GM12891 (cell line): ENCODE results near the gene KLHL5. TPM values are rescaled to one million over a fixed set of nuclear protein-coding genes. Genes with fewer than 3 reads are reported as not detected.
A peak's percentile ranks its signal among the peaks of the same experiment; 100 is the strongest.

ENCODE experiments used
- DNase-seq: peaks from one replicate; pipeline ENCODE4 v3.0.0; 2011; ENCODE audit warnings: low spot score; ENCODE audit not compliant: insufficient read length
- FAIRE-seq: peaks from 2 replicates; lab custom pipeline; 2011; peaks lifted over from hg19 to GRCh38; lab: Jason Lieb, UNC
- PAX5 ChIP-seq: IDR thresholded peaks from 2 replicates; pipeline ENCODE4 v1.6.1; 2011; ENCODE audit warnings: low read length, moderate library complexity, mild to moderate bottlenecking; ENCODE audit not compliant: insufficient read depth, severe bottlenecking
- POLR2A ChIP-seq: IDR thresholded peaks from 2 replicates; pipeline ENCODE4 v1.6.1; 2011; ENCODE audit warnings: low read depth, low read length, control low read depth
- POLR2AphosphoS5 ChIP-seq: IDR thresholded peaks from 2 replicates; pipeline ENCODE4 v1.6.1; 2011; ENCODE audit warnings: low read depth, low read length, control low read depth
- POU2F2 ChIP-seq: IDR thresholded peaks from 2 replicates; pipeline ENCODE4 v1.6.1; 2011; ENCODE audit warnings: low read depth, mild to moderate bottlenecking, control low read depth, low read length, moderate library complexity
- SPI1 ChIP-seq: IDR thresholded peaks from 2 replicates; pipeline ENCODE4 v1.6.1; 2011; ENCODE audit warnings: low read depth, low read length, control low read depth
- TAF1 ChIP-seq: IDR thresholded peaks from 2 replicates; pipeline ENCODE4 v1.6.1; 2011; ENCODE audit warnings: low read depth, low read length, control low read depth
- polyA plus RNA-seq: library from polyadenylated mRNA; unstranded; fragments of >200 nt; gene quantifications from one replicate; pipeline ENCODE4 v1.2.1, GENCODE V29; 2012; ENCODE audit warnings: low read depth, missing spikeins, inconsistent platforms; ENCODE audit not compliant: missing spikeins

KLHL5 gene, protein sequence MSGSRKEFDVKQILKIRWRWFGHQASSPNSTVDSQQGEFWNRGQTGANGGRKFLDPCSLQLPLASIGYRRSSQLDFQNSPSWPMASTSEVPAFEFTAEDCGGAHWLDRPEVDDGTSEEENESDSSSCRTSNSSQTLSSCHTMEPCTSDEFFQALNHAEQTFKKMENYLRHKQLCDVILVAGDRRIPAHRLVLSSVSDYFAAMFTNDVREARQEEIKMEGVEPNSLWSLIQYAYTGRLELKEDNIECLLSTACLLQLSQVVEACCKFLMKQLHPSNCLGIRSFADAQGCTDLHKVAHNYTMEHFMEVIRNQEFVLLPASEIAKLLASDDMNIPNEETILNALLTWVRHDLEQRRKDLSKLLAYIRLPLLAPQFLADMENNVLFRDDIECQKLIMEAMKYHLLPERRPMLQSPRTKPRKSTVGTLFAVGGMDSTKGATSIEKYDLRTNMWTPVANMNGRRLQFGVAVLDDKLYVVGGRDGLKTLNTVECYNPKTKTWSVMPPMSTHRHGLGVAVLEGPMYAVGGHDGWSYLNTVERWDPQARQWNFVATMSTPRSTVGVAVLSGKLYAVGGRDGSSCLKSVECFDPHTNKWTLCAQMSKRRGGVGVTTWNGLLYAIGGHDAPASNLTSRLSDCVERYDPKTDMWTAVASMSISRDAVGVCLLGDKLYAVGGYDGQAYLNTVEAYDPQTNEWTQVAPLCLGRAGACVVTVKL
- polyA plus RNA-seq, result 4.3 TPM

DNA sequence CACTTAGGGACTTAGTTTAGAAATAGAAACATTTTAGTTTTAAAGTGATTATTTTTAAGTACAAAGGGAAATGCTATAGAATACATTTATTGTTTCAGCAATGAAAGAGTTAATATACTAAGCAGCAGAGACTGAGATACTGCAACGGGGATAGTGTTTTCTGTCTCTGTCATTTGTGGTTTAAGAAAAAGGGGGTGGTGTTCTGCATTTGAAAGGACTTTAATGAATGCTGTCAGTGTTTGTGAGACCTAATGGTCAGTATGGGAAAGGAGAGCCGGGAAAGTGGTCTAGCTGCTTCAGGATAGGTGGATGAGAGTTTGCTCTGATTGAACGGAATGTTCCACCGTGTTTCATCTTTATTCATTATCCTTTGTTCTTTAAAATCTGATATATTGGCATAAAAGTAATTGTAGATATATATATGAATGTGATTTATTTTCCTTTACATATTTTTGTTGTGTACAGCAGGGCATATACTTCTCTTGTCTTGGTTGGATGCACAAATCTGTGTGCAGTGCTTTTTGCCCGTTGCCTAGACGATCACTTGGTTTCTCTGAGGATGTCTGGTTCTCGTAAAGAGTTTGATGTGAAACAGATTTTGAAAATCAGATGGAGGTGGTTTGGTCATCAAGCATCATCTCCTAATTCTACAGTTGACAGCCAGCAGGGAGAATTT lies at the start of gene KLHL5:
Gene KLHL5, plus strand, starts transcription at position 139 of the 676 bp plus-strand sequence. Its CDS starts 421 bp downstream, at position 560.
- FAIRE-seq (no peak), DNase-seq (no peak)
- TF ChIP-seq PAX5 (no peak), SPI1 (no peak), TAF1 (no peak)

DNA sequence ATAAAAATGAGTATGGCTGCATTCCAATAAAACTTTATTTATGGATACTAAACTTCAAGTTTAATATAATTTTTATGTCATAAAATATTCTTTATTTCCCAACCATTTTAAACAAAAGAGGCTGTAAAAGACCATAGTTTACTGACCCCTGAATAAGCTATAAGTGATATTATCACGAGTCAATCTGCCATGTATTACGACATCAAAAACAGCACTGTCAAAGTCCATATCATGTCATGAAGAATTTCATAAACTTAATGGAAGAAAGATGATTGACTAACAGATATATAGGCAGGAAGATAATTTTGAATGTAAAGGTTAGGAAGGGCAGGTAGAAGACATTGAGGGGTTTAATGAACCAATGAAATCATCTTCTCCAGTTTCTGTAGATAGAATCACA lies 48.0 kb upstream of the KLHL5 start:
- FAIRE-seq, result no peak
- no peak for DNase-seq
- no peak for TF ChIP-seq SPI1

DNA sequence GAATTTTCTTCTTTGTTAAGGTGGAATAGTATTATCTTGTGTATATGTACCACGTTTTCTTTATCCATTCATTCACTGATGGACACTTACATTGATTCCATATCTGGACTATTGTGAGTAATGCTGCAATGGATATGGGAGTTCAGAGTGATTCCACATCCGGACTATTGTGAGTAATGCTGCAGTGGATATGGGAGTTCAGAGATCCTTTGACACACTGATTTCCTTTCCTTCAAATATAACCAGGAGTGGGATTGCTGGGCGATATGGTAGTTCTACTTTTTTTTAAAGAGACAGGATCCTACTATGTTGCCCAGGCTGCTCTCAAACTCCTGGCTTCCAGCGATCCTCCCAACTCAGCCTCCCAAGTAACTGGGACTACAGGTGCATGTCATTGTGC lies 41.9 kb upstream of the KLHL5 start:
- DNase-seq, result no peak
- TF ChIP-seq PAX5 (no peak), SPI1 (no peak), POLR2AphosphoS5 (no peak), POLR2A (no peak), TAF1 (no peak), POU2F2 (no peak)
- FAIRE-seq, result peak; percentile 26

DNA sequence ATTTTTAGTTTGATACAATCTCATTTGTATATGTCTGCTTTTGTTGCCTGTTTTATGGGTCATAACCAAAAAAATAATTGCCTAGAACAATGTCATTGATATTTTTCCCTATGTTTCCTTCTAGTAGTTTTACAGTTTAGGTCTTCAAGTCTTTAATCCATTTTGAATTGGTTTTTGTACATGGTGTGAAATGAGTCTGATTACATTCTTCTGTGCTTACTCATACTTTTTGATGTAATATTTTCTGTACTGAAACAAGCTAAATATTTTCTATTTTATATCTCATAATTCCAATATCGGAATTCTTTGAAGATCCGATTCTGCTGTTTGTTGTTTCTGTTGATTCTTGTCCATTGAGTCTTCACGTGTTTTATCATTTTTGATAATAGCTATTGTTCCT lies 40.4 kb upstream of the KLHL5 start:
- FAIRE-seq, result no peak
- no peak for TF ChIP-seq POLR2A
- TF ChIP-seq POLR2AphosphoS5, result no peak
- no peak for TF ChIP-seq SPI1
- TF ChIP-seq TAF1, result no peak
- no peak for TF ChIP-seq PAX5
- no peak for TF ChIP-seq POU2F2

DNA sequence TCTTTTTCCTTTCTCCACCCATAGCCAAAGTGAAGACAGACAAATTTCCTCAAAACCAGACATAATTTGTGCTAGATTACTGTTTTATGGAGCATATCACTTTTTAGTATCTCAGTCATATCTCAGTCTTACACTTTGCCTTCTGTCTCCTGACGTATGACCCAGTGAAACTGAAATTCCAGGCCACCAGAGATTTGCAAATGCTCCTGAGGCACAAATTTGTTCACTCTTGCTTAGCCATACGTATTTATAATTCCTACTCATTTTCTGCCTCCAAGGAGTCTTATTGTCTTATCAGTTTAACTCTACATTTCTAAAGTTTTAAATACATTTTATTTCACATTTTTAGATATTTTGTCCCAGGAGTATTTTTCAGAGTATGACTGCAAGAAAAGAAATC lies 39.8 kb upstream of the KLHL5 start:
- FAIRE-seq (no peak), DNase-seq (no peak)
- TF ChIP-seq TAF1 (no peak), PAX5 (no peak), POLR2A (no peak), POU2F2 (no peak), POLR2AphosphoS5 (no peak), SPI1 (no peak)

More for the DNA sequence above, 40.4 kb upstream of the KLHL5 start:
- no peak for DNase-seq

DNA sequence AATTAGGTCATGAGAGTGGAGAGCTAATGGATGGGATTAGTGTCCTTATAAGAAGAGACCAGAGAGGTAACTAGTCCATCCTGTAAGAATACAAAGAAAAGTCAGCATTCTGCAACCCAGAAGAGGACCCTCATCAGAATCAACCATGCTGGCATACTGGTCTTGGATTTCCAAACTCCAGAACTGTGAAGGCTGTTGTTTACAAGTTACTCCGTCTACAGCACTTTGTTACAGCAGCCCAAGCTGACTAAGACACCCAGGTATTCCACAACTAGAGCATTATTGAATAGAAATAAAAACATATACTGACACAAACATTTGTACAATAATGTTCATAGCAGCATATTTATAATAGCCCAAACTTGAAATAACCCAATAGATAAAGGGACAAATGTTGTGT lies 39.0 kb upstream of the KLHL5 start:
- FAIRE-seq, result no peak
- no peak for TF ChIP-seq SPI1
- no peak for TF ChIP-seq TAF1
- TF ChIP-seq POLR2AphosphoS5, result no peak
- TF ChIP-seq POLR2A, result no peak
- TF ChIP-seq POU2F2, result no peak
- no peak for TF ChIP-seq PAX5
- DNase-seq, result no peak

DNA sequence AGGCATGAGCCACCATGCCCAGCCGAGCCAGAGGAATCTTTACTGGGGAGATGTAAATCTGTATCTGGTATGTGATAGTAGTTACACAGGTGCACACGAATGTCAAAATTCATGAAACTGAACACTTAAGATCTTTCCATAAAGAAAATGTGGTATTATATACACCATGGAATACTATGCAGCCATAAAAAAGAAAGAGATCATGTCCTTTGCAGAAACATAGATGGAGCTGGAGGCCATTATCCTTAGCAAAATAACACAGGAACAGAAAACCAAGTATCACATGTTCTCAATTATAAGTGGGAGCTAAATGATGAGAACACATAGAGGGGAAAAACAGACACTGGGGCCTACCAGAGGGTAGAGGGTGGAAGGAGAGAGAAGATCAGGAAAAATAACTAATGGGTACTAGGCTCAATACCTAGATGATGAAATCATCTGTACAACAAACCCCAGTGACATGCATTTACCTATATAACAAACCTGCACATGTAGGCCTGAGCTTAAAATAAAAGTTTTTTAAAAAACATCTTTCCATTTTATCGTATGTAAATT lies 37.6 kb upstream of the KLHL5 start:
- no peak for TF ChIP-seq POU2F2
- TF ChIP-seq SPI1, result no peak
- no peak for TF ChIP-seq PAX5
- no peak for TF ChIP-seq TAF1
- TF ChIP-seq POLR2AphosphoS5, result no peak
- no peak for TF ChIP-seq POLR2A
- FAIRE-seq, result no peak
- DNase-seq, result no peak

DNA sequence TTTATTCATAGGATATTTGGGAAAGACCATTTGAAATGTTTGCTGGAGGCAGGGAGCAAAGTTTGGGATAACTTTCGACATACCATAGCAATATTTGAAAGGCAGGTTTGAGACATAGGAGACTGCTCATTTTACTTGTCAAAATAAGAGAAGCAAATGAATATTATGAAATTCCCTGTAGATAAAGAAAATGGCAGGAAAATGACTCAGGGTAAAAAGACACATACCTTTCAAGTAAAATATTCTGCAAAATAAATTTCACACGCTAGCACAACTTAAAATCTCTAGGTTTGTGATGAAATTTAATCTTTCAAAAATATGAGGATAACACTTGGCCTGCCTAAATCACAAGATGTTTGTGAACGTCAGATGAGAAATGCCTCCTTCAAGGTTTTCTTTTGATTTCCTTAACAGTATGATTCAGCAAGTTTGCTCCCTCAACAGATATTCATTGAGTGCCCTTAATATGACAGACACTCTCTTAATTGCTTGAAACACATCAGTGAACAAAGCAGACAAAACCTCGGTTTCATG lies 36.4 kb upstream of the KLHL5 start:
- DNase-seq, result no peak
- no peak for FAIRE-seq
- TF ChIP-seq TAF1, result no peak
- no peak for TF ChIP-seq PAX5
- no peak for TF ChIP-seq POLR2AphosphoS5
- no peak for TF ChIP-seq POU2F2
- no peak for TF ChIP-seq SPI1
- no peak for TF ChIP-seq POLR2A

DNA sequence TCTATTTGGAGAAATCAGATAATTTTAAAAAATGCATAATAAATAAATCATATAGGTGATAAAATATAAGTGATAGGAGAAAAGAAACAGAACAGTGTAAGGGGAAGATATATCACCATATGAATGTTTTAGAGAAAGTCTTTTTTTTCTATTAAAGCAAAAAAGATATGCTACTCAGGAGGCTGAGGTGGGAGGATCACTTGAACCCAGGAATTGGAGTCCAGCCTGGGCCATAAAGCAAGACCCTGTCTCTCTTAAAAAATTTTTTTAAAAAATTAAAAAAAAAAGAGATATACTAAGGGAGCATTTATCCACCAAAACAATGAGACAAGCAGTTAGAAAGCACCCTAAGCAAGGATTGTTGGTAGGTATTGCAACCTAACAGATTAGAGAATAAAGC lies 35.9 kb upstream of the KLHL5 start:
- TF ChIP-seq SPI1, result no peak
- no peak for TF ChIP-seq POU2F2
- TF ChIP-seq TAF1, result no peak
- TF ChIP-seq POLR2A, result no peak
- no peak for TF ChIP-seq PAX5
- no peak for TF ChIP-seq POLR2AphosphoS5

DNA sequence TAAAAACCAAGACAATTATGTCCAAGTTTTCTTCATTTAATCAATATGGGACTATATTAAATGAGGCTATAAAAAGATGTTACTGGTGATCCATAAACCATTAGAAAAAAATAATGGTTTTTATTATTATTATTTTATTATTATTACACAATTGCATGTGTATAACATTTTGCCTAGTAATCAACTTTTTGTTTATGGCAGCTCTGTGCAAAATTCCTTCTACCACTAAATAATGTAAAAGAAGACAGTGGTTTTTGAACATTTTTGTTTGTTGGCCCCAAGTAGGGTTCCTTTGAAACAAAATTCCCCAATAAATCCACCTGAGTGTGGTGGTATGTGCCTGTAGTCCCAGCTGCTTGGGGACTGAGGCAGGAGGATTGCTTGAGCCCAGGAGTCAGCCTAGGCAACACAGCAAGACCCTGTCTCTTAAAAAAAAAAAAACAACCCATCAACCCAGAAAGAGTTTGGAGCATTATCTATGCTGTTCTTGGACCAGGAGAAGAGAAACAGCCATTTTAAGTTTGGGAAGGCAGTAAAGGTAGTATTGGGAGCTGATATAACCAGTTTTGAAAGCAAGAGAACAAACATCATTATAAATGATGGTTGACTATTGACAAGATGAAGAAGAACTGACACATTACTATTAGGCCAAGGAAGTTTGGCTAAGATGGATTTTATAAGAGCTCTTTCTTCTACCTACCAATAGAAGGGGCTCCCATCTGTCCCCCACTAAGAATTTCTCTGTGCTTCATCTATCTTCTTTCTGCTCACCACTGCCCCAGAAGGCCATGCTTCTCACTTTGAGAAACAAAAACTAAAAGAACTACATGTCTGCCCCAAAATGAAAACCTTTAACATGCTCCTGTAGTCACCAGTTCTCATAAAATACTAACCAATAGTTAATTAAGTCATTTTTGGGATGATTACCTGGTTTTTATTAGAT lies 32.0 kb upstream of the KLHL5 start:
- TF ChIP-seq TAF1 (no peak), POU2F2 (no peak), POLR2AphosphoS5 (no peak), SPI1 (no peak), POLR2A (no peak), PAX5 (no peak)
- FAIRE-seq, result peak; percentile 75
- no peak for DNase-seq

More for the DNA sequence above, 35.9 kb upstream of the KLHL5 start:
- DNase-seq, result no peak
- no peak for FAIRE-seq
